ENCODE data around the gene SELENOM. TPM values are rescaled to one million over a fixed set of nuclear protein-coding genes. Genes with fewer than 3 reads are reported as not detected.

Gene SELENOM, protein sequence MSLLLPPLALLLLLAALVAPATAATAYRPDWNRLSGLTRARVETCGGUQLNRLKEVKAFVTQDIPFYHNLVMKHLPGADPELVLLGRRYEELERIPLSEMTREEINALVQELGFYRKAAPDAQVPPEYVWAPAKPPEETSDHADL
- total RNA-seq = 145 and 156 TPM in 2 replicates

DNA sequence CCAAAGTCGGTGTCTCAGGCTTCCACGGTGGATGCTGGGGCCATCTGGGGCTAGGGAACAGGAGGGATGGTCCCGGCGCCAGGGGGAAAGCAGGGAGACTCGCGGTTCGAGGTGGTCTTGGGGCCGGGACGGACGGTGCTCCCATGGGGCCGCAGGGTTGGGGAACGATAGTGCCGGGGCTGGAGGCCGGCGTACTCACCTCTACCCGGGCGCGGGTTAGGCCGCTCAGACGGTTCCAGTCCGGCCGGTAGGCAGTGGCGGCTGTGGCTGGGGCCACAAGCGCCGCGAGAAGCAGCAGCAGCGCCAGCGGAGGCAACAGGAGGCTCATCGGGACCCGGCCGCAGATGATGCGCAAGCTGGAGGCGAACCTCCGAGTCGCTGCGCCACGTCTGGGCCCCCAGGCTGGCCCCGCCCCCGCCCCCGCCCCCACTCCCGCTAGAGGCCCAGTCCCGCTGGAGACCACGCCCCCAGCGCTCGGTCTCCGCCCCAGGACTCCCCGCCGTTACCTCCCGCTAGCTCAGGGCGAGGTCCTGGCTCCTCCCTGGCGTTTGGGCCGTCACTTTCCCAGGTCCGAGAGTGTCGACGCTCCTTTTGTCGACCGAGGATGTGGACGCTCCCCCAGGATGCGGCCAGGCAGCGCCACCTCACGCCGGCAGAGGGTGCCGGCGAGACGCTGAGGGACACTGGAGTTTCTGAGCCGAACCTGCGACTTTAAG is at the start of gene SELENOM:
Gene SELENOM (minus strand): TSS at position 391 of the 716 bp plus-strand sequence. CDS start 63 bp downstream, at position 328.

DNA sequence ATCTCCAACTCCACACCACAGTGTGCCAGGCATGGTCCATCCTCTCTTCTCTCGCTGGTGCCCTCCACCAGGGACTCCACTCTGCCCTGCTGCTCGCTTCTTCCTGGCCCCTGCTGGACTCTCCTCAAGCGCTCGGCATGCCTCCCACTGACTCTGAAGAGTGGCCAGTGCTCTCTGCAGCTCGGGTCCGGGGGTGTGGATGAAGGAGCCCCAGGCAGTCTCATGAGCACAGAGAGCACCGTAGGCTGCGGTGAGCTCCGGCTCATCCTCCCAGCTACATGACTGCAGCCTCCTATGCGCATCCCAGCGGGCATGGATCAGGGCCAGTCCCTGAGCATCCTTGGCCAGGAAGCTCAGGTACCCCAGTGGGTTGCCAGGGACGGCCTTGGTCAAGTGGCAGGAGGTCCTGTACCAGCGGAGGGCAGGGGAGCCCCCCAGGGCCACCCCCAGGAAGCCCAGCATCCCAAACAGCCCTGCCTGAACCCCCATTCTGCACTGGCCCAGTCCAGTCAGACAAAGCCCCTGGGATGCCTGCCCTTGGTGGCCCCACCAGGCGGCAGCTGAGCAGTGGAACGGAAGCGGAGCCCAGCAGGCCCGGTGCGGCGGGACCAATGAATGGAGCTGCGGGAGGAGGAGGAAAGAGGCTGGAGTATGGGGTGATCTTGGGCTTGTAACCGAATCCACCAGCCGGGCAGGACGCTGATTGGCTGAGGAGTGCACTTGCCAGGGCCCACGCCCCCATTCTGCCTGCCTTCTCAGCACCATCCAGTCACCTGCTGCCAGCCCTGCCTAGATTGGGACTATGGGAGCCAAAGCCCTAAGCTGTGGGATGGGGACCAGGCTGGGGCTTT is 32.7 kb upstream of the SELENOM start, which contains the start of gene PLA2G3:
Gene PLA2G3 (minus strand): TSS at position 643 of the 851 bp plus-strand sequence. CDS start 154 bp downstream, at position 489.

DNA sequence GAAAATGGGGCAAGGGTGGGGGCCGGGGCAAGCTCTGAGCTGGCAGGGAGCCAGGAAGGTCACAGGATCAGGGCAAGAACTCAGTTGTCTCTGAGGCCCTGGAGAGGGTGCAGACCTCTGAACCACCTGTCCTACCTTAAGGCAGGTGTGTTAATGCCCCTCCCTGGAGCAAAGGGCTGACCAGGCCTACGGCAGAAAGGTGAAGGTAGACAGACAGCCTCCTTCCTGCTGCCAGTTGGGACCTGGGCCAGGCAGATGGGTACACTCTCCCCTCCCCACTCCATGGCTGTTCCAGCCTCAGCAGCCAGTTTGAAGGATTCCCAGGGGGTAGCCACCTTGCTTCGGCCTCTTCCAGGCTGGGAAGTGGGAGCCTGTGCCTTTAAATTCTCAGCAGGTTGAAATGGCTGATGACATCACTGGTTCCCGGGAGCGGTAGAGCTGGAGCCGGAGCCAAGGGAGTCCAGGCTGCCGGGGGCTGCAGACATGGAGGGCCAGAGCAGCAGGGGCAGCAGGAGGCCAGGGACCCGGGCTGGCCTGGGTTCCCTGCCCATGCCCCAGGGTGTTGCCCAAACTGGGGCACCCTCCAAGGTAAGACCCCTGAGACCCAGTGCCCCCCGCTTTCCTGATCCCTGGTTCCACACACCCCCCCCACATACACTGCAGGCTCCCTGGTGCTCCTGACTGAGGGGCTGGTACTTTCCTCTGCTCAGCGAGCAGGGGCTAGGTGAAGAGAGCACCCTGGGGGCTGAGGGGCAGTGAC is 15.3 kb upstream of the SELENOM start, which contains the start of gene INPP5J:
Gene INPP5J (plus strand): TSS at position 435 of the 760 bp plus-strand sequence. CDS start 49 bp downstream, at position 484.

DNA sequence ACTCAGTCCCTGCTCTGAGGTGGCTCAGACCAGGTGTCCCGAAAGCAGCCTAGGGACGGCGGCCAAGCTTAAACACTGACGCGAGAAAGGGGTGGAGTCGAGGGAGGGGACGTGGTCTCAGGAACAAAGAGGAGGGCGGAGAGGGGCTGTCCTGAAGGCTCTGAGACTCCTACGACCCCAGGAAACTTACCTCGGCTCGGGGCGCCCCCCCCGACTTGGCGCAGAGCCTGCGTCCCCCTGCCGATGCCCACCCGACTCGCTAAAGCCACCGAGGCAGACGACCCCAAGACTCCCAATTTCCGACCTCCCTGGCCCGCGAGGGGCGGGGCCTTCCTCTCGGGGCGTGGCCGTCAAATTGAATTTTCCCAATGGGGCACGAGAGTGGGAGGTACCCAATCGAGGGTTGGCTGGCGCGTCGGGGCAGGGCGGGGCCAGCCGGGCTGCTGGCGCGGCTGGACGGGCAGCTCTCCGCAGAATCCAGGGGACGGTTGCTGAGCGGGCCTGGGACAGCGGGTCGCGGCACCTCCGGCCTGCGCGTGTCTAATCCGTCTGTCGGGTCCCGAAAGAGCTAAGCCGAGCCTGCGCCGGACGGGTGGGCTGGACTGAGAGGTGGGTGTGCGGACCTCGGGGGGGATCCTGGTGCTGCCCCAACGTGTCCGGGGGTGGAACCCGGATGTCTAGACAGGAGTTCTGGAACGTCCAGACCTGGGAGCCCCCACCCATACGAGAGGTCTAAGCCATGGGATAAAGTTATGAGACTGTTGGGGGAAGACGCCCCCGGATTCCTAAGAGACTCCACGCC is 26.3 kb downstream of the SELENOM start, which contains the start of gene SMTN:
Gene SMTN (plus strand): TSS at position 471 of the 802 bp plus-strand sequence. CDS start 1,941 bp downstream, outside the sequence.

Other genes starting within 250 kb of the SELENOM start
- gene MORC2, start 138.8 kb downstream of the SELENOM start, total RNA-seq = 27.2 and 31.8 TPM in 2 replicates
- 58.4 and 63.7 TPM in 2 replicates for gene TUG1, start 138.3 kb downstream of the SELENOM start, total RNA-seq
- 89.5 and 90.9 TPM in 2 replicates for gene SMTN, start 26.2 kb downstream of the SELENOM start, total RNA-seq
- 0.26 and 0.46 TPM in 2 replicates for gene INPP5J, start 15.4 kb upstream of the SELENOM start, total RNA-seq
- not detected in 2 replicates for gene PLA2G3, start 32.9 kb upstream of the SELENOM start, total RNA-seq
- 42.2 and 45.2 TPM in 2 replicates for gene RNF185, start 52.6 kb upstream of the SELENOM start, total RNA-seq
- gene LIMK2, start 104.7 kb upstream of the SELENOM start, total RNA-seq = 22.8 and 125 TPM in 2 replicates
- gene PIK3IP1, start 184.9 kb upstream of the SELENOM start, total RNA-seq = 28.9 and 29.4 TPM in 2 replicates
- gene PATZ1, start 238.8 kb upstream of the SELENOM start, total RNA-seq = 14.6 and 15.7 TPM in 2 replicates

All from smooth muscle cell of the pulmonary artery (primary cell).